ENCODE measurements around the gene TREM1. TPM values are rescaled to one million over a fixed set of nuclear protein-coding genes. Genes with fewer than 3 reads are reported as not detected.
"Not testable (repeated sequence)": the region's sequence is repeated elsewhere in the genome, so short reads cannot be mapped to it uniquely, and the experiment has no call there.

The TREM1 gene
- 0.46 TPM for polyA plus RNA-seq (ENCODE audit: insufficient read length)

- DNase-seq: peak; percentile 23
Observed at GRCh38 chr6:41286544-41287346, at the start of gene TREM1. Gene TREM1 (minus strand): TSS chr6:41286682. CDS start chr6:41286655, 27 bp downstream.

- no peak for DNase-seq
Observed at GRCh38 chr6:41335943-41336342, 49.5 kb upstream of the TREM1 start.

GRCh38 chr6:41335296-41335695 is 48.8 kb upstream of the TREM1 start, which contains the start of gene NCR2:
Gene NCR2 (plus strand): TSS chr6:41335608. CDS start chr6:41335877, 269 bp downstream.
- no peak for DNase-seq

- no peak for DNase-seq
Observed at GRCh38 chr6:41334482-41335040, 48.1 kb upstream of the TREM1 start.

GRCh38 chr6:41332842-41333736 is 46.6 kb upstream of the TREM1 start:
- no peak for DNase-seq

- no peak for DNase-seq
Observed at GRCh38 chr6:41332241-41332640, 45.8 kb upstream of the TREM1 start.

- DNase-seq: no peak
Observed at GRCh38 chr6:41331401-41332150, 45.1 kb upstream of the TREM1 start.

- DNase-seq: no peak
Observed at GRCh38 chr6:41327177-41327576, 40.7 kb upstream of the TREM1 start.

- DNase-seq: no peak
Observed at GRCh38 chr6:41326092-41326491, 39.6 kb upstream of the TREM1 start.

- no peak for DNase-seq
Observed at GRCh38 chr6:41325446-41326066, 39.1 kb upstream of the TREM1 start.

- DNase-seq: no peak
Observed at GRCh38 chr6:41321183-41321582, 34.7 kb upstream of the TREM1 start.

GRCh38 chr6:41318654-41319565 is 32.4 kb upstream of the TREM1 start:
- DNase-seq: peak; percentile 80

GRCh38 chr6:41318261-41318653 is 31.8 kb upstream of the TREM1 start:
- DNase-seq: no peak

- peak; percentile 68 for DNase-seq
Observed at GRCh38 chr6:41315943-41316620, 29.6 kb upstream of the TREM1 start.

- no peak for DNase-seq
Observed at GRCh38 chr6:41315203-41315602, 28.7 kb upstream of the TREM1 start.

- DNase-seq: peak; percentile 55
Observed at GRCh38 chr6:41306187-41306854, 19.8 kb upstream of the TREM1 start.

GRCh38 chr6:41302638-41303037 is 16.2 kb upstream of the TREM1 start:
- DNase-seq: no peak

- no peak for DNase-seq
Observed at GRCh38 chr6:41298785-41299502, 12.5 kb upstream of the TREM1 start.

GRCh38 chr6:41297248-41297647 is 10.8 kb upstream of the TREM1 start:
- not testable (repeated sequence) for DNase-seq
